OCI-LY7 (cell line): ENCODE measurements around the gene RASSF10. TPM values are rescaled to one million over a fixed set of nuclear protein-coding genes. Genes with fewer than 3 reads are reported as not detected.

Source experiments
- BruUV-seq: library from RNA; stranded (reverse); fragments of 400-500 nt; replicated peaks from 2 replicates; lab custom pipeline; 2021; lab: Mats Ljungman, UMichigan
- CTCF ChIA-PET: fragments of 300-600 bp; sonication (Branson Sonifier 250); formaldehyde crosslinking; loops from one replicate; lab custom pipeline; 2022; ENCODE audit warnings: antibody characterized with exemption; ENCODE audit not compliant: unreplicated experiment; lab: Charles Lee
- POLR2A ChIA-PET: fragments of 300-600 bp; sonication (Branson Sonifier 250); formaldehyde crosslinking; loops from one replicate; lab custom pipeline; 2022; ENCODE audit warnings: antibody characterized with exemption; lab: Charles Lee
- DNase-seq: peaks from one replicate; pipeline ENCODE4 v3.0.0-alpha.2; 2015; ENCODE audit warnings: low spot score
- H2AFZ ChIP-seq: fragments of 200-600 bp; sonication (generic), shearing (Covaris generic); 2 replicates; pipeline ENCODE4 v1.6.1; 2014; ENCODE audit warnings: mild to moderate bottlenecking, antibody characterized with exemption, low read length, moderate library complexity
- H3K27ac ChIP-seq: fragments of 200-600 bp; sonication (generic); 2 replicates; pipeline ENCODE4 v1.5.1; 2014; ENCODE audit warnings: mixed run types, low read depth, mild to moderate bottlenecking, moderate library complexity, low read length, inconsistent platforms; ENCODE audit not compliant: poor library complexity, severe bottlenecking
- H3K36me3 ChIP-seq: fragments of 200-600 bp; sonication (generic); 2 replicates; pipeline ENCODE4 v1.6.1; 2014; ENCODE audit warnings: mild to moderate bottlenecking, antibody characterized with exemption, low read length, moderate library complexity, mixed read lengths; ENCODE audit not compliant: insufficient read depth
- H3K4me1 ChIP-seq: fragments of 200-600 bp; sonication (generic); 2 replicates; pipeline ENCODE4 v1.5.1; 2014; ENCODE audit warnings: mild to moderate bottlenecking, low read length; ENCODE audit not compliant: insufficient read depth, poor library complexity, severe bottlenecking
- H3K4me2 ChIP-seq: fragments of 200-600 bp; sonication (generic); 2 replicates; pipeline ENCODE4 v1.6.1; 2014; ENCODE audit warnings: mild to moderate bottlenecking, low read length
- H3K4me3 ChIP-seq: fragments of 200-600 bp; sonication (generic); 2 replicates; pipeline ENCODE4 v1.5.1; 2014; ENCODE audit warnings: mild to moderate bottlenecking, low read depth, low read length; ENCODE audit not compliant: poor library complexity, severe bottlenecking
- H3K79me2 ChIP-seq: fragments of 200-600 bp; sonication (generic); 2 replicates; pipeline ENCODE4 v1.6.1; 2016; ENCODE audit warnings: low read depth, mild to moderate bottlenecking, low read length, moderate library complexity, mixed read lengths; ENCODE audit not compliant: insufficient read depth
- H3K9me2 ChIP-seq: fragments of 200-600 bp; sonication (generic); 2 replicates; pipeline ENCODE4 v1.6.1; 2016; ENCODE audit warnings: mild to moderate bottlenecking, low read length, mixed read lengths; ENCODE audit not compliant: insufficient read depth
- H3K9me3 ChIP-seq: fragments of 200-600 bp; sonication (generic); 2 replicates; pipeline ENCODE4 v1.6.1; 2014; ENCODE audit warnings: mild to moderate bottlenecking, mixed run types, low read length, mixed read lengths
- H4K20me1 ChIP-seq: fragments of 200-600 bp; sonication (generic); 2 replicates; pipeline ENCODE4 v1.6.1; 2014; ENCODE audit warnings: mild to moderate bottlenecking, antibody characterized with exemption, low read length, moderate library complexity, mixed read lengths; ENCODE audit not compliant: insufficient read depth
- EZH2phosphoT487 ChIP-seq: fragments of 200-600 bp; sonication (generic); IDR thresholded peaks from 2 replicates; pipeline ENCODE4 v1.6.1; 2018; ENCODE audit warnings: low read depth, borderline replicate concordance, mild to moderate bottlenecking, mixed run types, antibody characterized with exemption, low read length, moderate library complexity, mixed read lengths
- intact Hi-C: fragments of 100-400 bp; cut with micrococcal nuclease; formaldehyde crosslinking; loops from one replicate; pipeline ENCODE4 v1.10.0; 2022; ENCODE audit not compliant: unreplicated experiment
- total RNA-seq, 2 experiments: library from RNA; depleted of rRNA in 1 of 2; stranded (reverse); fragments of >200 nt in 1 of 2; shearing (Covaris generic) in 1 of 2; gene quantifications; 2 replicates each; pipeline ENCODE4 v1.2.3, GENCODE V29; 2014 to 2022
- TF ChIP-seq, protein P1 (sequence below): fragments of 200-600 bp; sonication (generic); conservative IDR thresholded peaks from 2 replicates; pipeline ENCODE4 v1.5.1; 2014; ENCODE audit warnings: mild to moderate bottlenecking, antibody characterized with exemption, low read length, moderate library complexity, mixed read lengths

RASSF10 gene
- total RNA-seq, 2 experiments from 2014 or later, result not detected

DNA sequence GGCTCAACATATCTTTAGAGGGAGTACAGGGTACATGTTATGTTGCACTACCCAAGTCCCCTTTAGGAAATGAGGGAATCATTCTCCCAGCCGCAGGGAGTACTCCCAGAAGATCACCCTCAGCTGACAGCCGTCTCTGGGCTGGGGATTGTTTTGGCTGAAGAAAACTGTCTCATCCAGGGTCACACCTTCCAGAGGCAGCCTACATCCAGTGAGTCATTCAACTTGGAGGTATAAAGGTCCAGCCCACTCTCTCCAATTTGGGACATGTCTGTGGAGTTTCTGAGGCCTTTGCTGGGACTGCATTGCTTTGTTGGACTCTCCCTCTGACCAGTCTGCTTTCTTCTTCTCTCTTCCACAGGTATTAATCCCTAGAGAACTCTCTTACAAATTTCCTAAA lies 42.1 kb downstream of the RASSF10 start:
- no peaks in the 10 kb centered on the region for H4K20me1 ChIP-seq
- H3K9me2 ChIP-seq, result no peaks in the 10 kb centered on the region
- no peak overlapping the region for H3K27ac ChIP-seq
- H2AFZ ChIP-seq, result no peak overlapping the region
- TF ChIP-seq, protein P1, sequence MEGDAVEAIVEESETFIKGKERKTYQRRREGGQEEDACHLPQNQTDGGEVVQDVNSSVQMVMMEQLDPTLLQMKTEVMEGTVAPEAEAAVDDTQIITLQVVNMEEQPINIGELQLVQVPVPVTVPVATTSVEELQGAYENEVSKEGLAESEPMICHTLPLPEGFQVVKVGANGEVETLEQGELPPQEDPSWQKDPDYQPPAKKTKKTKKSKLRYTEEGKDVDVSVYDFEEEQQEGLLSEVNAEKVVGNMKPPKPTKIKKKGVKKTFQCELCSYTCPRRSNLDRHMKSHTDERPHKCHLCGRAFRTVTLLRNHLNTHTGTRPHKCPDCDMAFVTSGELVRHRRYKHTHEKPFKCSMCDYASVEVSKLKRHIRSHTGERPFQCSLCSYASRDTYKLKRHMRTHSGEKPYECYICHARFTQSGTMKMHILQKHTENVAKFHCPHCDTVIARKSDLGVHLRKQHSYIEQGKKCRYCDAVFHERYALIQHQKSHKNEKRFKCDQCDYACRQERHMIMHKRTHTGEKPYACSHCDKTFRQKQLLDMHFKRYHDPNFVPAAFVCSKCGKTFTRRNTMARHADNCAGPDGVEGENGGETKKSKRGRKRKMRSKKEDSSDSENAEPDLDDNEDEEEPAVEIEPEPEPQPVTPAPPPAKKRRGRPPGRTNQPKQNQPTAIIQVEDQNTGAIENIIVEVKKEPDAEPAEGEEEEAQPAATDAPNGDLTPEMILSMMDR, result no peak
- TF ChIP-seq EZH2phosphoT487, result no peak
- H3K4me3 ChIP-seq, result no peak overlapping the region
- intact Hi-C loops, result no loop called here
- no peaks in the 10 kb centered on the region for H3K79me2 ChIP-seq
- DNase-seq, result no peak
- H3K4me2 ChIP-seq, result no peak overlapping the region
- ChIA-PET POLR2A (no interaction called here), CTCF (no interaction called here)
- no peaks in the 10 kb centered on the region for H3K36me3 ChIP-seq
- BruUV-seq, result no TSS peak
- no peaks in the 10 kb centered on the region for H3K4me1 ChIP-seq
- no peaks in the 10 kb centered on the region for H3K9me3 ChIP-seq

- Histone ChIP-seq H3K36me3 (no peaks in the 10 kb centered on the region), H2AFZ (no peak overlapping the region), H3K4me2 (no peak overlapping the region), H3K79me2 (no peaks in the 10 kb centered on the region), H3K4me3 (no peak overlapping the region), H3K9me3 (no peaks in the 10 kb centered on the region), H3K9me2 (no peaks in the 10 kb centered on the region), H3K4me1 (no peaks in the 10 kb centered on the region), H3K27ac (no peak overlapping the region), H4K20me1 (no peaks in the 10 kb centered on the region)
- POLR2A ChIA-PET, result interaction anchor here (0.9 kb wide), 1 partner anchor 9 kb away, joined by 3 read pairs; no protein-coding TSS in a partner anchor
- TF ChIP-seq, protein P1, result no peak
- no peak for TF ChIP-seq EZH2phosphoT487
- no TSS peak for BruUV-seq
- CTCF ChIA-PET, result no interaction called here
- no peak for DNase-seq
- intact Hi-C loops, result no loop called here
These were observed 43.0 kb downstream of the RASSF10 start for GRCh38 chr11:13052130-13052571.

DNA sequence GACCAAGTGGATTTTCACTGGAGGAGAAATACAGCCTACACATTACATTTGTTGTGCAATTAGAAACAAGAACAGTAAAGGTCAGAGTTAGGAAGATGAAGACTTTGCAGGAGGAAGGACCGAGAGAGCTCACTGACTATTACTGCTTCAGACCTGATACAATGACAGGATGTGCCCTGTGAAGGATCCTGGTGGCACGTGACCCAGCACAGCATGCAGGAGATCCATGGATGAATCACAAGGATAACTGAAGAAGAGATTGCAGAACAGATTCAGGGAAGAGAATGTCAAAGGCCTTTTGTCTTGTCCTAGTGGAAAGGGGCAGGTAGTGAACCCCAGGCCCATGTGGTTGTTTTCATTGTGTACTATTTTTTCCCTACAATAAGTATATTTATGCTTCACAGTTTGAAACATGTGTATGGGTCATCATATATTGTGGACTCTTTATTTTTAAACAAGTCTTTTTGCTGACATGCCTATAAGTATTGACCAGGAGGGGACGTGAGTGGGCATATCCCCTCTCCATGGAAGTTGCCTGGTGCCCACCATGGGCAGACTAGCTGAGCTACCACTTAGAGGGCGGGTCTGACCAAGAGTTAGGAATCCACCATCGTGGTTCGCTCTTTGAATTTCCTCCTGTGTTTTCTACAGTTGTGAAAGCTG lies 44.3 kb downstream of the RASSF10 start:
- no peak overlapping the region for H3K27ac ChIP-seq
- H3K9me3 ChIP-seq, result no peaks in the 10 kb centered on the region
- TF ChIP-seq, protein P1, result no peak
- no peak for TF ChIP-seq EZH2phosphoT487
- no peak overlapping the region for H3K4me2 ChIP-seq
- H3K36me3 ChIP-seq, result no peaks in the 10 kb centered on the region
- no peak overlapping the region for H2AFZ ChIP-seq
- no peaks in the 10 kb centered on the region for H3K9me2 ChIP-seq
- no peaks in the 10 kb centered on the region for H4K20me1 ChIP-seq
- H3K4me3 ChIP-seq, result no peak overlapping the region
- DNase-seq, result no peak
- no TSS peak for BruUV-seq
- ChIA-PET CTCF (no interaction called here), POLR2A (interaction anchor here (0.9 kb wide), 1 partner anchor 7 kb away, joined by 3 read pairs; no protein-coding TSS in a partner anchor)
- intact Hi-C loops, result no loop called here
- H3K4me1 ChIP-seq, result no peaks in the 10 kb centered on the region
- H3K79me2 ChIP-seq, result no peaks in the 10 kb centered on the region
